Measurements from ENCODE around the gene ATP9B. TPM values are rescaled to one million over a fixed set of nuclear protein-coding genes. Genes with fewer than 3 reads are reported as not detected.

The ATP9B gene
- total and polyA plus RNA-seq, 9 donors: 19.9 to 72.1 (median 43.2) TPM

GRCh38 chr18:79026491-79026890, 42.7 kb upstream of the ATP9B start:
- no peaks in the 10 kb centered on the region for H3K4me1 ChIP-seq (ENCODE audit: insufficient read depth)
- no peaks in the 10 kb centered on the region for H3K9me3 ChIP-seq
- intact Hi-C loops (cut with DNase I): no loop called here
- 32 to 39% (median 37%) methylated on average over 5 of the region's 5 CpGs for WGBS, 3 donors
- no peaks in the 10 kb centered on the region for H3K36me3 ChIP-seq
- no peaks in the 10 kb centered on the region for H3K27me3 ChIP-seq
- DNase-seq: no peak
- H3K27ac ChIP-seq: no peak overlapping the region
- no peak overlapping the region for H3K4me3 ChIP-seq
- no peak for TF ChIP-seq EP300 (IDR thresholded peaks at IDR 0.05)
- no peak for TF ChIP-seq CTCF (IDR thresholded peaks at IDR 0.05)
- TF ChIP-seq POLR2A (IDR thresholded peaks at IDR 0.05): no peak

DNA sequence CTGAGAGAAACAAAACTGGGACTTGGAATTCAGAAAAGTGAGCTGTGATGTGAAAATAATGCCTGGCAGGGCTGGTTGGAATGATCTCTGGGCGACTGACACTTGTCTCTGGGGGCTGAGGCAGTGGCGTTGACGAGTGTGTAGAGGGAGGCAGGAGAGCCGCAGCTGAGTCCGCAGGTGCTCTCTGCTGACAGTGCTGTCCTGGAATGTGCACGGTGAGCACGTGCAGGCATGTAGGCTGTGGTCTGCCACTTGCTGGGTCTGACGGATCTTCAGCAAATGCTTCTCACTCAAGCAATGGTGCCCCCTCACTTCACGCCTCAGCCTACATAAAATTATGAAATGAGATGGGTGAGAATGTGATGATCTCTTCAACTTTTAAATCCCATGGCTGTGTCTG, 38.5 kb upstream of the ATP9B start:
- no peak for DNase-seq
- Histone ChIP-seq H3K4me1 (ENCODE audit: insufficient read depth) (no peaks in the 10 kb centered on the region), H3K36me3 (no peaks in the 10 kb centered on the region), H3K4me3 (no peak overlapping the region), H3K9me3 (no peaks in the 10 kb centered on the region), H3K27me3 (no peaks in the 10 kb centered on the region), H3K27ac (no peak overlapping the region)
- intact Hi-C loops (cut with DNase I): no loop called here
- no peak for TF ChIP-seq EP300 (IDR thresholded peaks at IDR 0.05)
- TF ChIP-seq CTCF (IDR thresholded peaks at IDR 0.05): no peak
- TF ChIP-seq POLR2A (IDR thresholded peaks at IDR 0.05): no peak
- WGBS, 3 donors: 79 to 86% (median 80%) methylated on average over 9 of the region's 9 CpGs

DNA sequence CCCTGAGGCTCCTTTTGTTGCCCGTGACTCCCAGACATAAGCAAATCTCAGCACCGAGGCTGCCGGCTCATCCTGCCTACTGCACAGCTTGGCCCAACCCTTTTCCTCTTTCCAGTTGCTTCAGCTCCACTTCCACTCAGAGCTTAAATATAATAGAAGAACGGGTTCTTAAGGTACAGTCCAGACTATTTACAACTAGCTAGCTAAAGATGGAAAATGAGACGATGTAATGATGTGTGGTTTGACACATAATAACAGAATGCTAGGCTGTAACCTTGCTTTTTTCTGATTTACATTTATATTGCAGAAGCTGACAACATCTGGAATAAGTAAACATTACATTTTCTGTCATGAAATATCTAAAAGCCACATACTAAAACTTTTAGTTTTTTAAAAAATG, 26.9 kb upstream of the ATP9B start:
- H3K4me3 ChIP-seq: no peak overlapping the region
- no peak overlapping the region for H3K27ac ChIP-seq
- no peaks in the 10 kb centered on the region for H3K9me3 ChIP-seq
- TF ChIP-seq EP300 (IDR thresholded peaks at IDR 0.05) (no peak), CTCF (IDR thresholded peaks at IDR 0.05) (no peak), POLR2A (IDR thresholded peaks at IDR 0.05) (no peak)
- intact Hi-C loops (cut with DNase I): no loop called here
- 60 to 65% (median 63%) methylated on average over 5 of the region's 5 CpGs for WGBS, 3 donors
- no peaks in the 10 kb centered on the region for H3K36me3 ChIP-seq
- H3K4me1 ChIP-seq (ENCODE audit: insufficient read depth): no peaks in the 10 kb centered on the region
- H3K27me3 ChIP-seq: no peaks in the 10 kb centered on the region
- DNase-seq: no peak

GRCh38 chr18:79043288-79043687, 25.9 kb upstream of the ATP9B start:
- TF ChIP-seq EP300 (IDR thresholded peaks at IDR 0.05) (no peak), POLR2A (IDR thresholded peaks at IDR 0.05) (no peak), CTCF (IDR thresholded peaks at IDR 0.05) (no peak)
- Histone ChIP-seq H3K27me3 (no peaks in the 10 kb centered on the region), H3K27ac (no peak overlapping the region), H3K36me3 (no peaks in the 10 kb centered on the region), H3K4me3 (no peak overlapping the region), H3K9me3 (no peaks in the 10 kb centered on the region), H3K4me1 (ENCODE audit: insufficient read depth) (no peaks in the 10 kb centered on the region)
- 88 to 99% (median 94%) methylated on average over 4 to 5 of the region's 5 CpGs for WGBS, 3 donors
- DNase-seq: no peak
- intact Hi-C loops (cut with DNase I): no loop called here

GRCh38 chr18:79046522-79046921, 22.7 kb upstream of the ATP9B start:
- 45 to 63% (median 51%) methylated on average over 14 of the region's 14 CpGs for WGBS, 3 donors
- Histone ChIP-seq H3K27me3 (no peaks in the 10 kb centered on the region), H3K4me3 (no peak overlapping the region), H3K9me3 (no peaks in the 10 kb centered on the region), H3K4me1 (ENCODE audit: insufficient read depth) (no peaks in the 10 kb centered on the region), H3K27ac (no peak overlapping the region), H3K36me3 (no peaks in the 10 kb centered on the region)
- intact Hi-C loops (cut with DNase I): no loop called here
- no peak for DNase-seq
- no peak for TF ChIP-seq EP300 (IDR thresholded peaks at IDR 0.05)
- no peak for TF ChIP-seq CTCF (IDR thresholded peaks at IDR 0.05)
- TF ChIP-seq POLR2A (IDR thresholded peaks at IDR 0.05): no peak

All from ovary (tissue), 9 donors.